Articular chondrocyte of knee joint (primary cell): Measurements from ENCODE around the gene UNC79. TPM values are rescaled to one million over a fixed set of nuclear protein-coding genes. Genes with fewer than 3 reads are reported as not detected.

Experiments used
- small RNA-seq: library from RNA; depleted of rRNA; stranded (forward); fragments of <200 nt; gene quantifications from one replicate; pipeline ENCODE3, GENCODE V24; 2012
- total RNA-seq: library from RNA; depleted of rRNA; stranded (reverse); fragments of >200 nt; gene quantifications from 2 replicates; pipeline ENCODE4 v1.2.3, GENCODE V29; 2012

UNC79 gene
- 0.11 TPM in 1 of 2 replicates, not detected in the other for total RNA-seq

GRCh38 chr14:93430315-93431035 is at the start of gene UNC79:
TSS of gene UNC79 (plus strand) at chr14:93430939. CDS start at chr14:93431030, 91 bp downstream.

Small RNA genes lying within 50 kb of the gene (small RNA-seq; reads per million reads assigned to genes)
- gene RF00019 (not detected), gene RF02271 (not detected), gene RNU6-1258P (not detected)

Other genes starting within 250 kb of the UNC79 start
- gene MOAP1, start 246.0 kb upstream of the UNC79 start, total RNA-seq, result 10.7 and 12.2 TPM in 2 replicates
- 8.9 and 12.3 TPM in 2 replicates for gene LYSET, start 245.6 kb upstream of the UNC79 start, total RNA-seq
- gene GON7, start 223.9 kb upstream of the UNC79 start, total RNA-seq, result 14.6 and 19.2 TPM in 2 replicates
- 27.2 and 35.2 TPM in 2 replicates for gene UBR7, start 223.7 kb upstream of the UNC79 start, total RNA-seq
- 40.6 and 40.9 TPM in 2 replicates for gene BTBD7, start 97.9 kb upstream of the UNC79 start, total RNA-seq
- gene COX8C, start 83.8 kb upstream of the UNC79 start, total RNA-seq, result not detected in 2 replicates